Neural progenitor cell (in vitro differentiated cells): ENCODE data around the gene ITGA2.

Source experiments
- CTCF ChIP-seq: fragments of 200-600 bp; sonication (generic); IDR thresholded peaks from 2 replicates; pipeline ENCODE4 v1.5.1; 2017; ENCODE audit warnings: antibody characterized with exemption, mild to moderate bottlenecking
- EZH2 ChIP-seq: fragments of 200-600 bp; sonication (generic); IDR thresholded peaks from 2 replicates; pipeline ENCODE4 v1.6.1; 2017; ENCODE audit warnings: antibody characterized with exemption, mild to moderate bottlenecking, moderate library complexity
- EZH2phosphoT487 ChIP-seq: fragments of 200-600 bp; sonication (generic); IDR thresholded peaks from 2 replicates; pipeline ENCODE4 v1.6.1; 2017; ENCODE audit warnings: antibody characterized with exemption

GRCh38 chr5:53066088-53066487 is 76.9 kb downstream of the ITGA2 start:
- TF ChIP-seq CTCF (no peak), EZH2phosphoT487 (no peak), EZH2 (no peak)
